ENCODE data around the gene LRRFIP2.
"Not testable (repeated sequence)": the region's sequence is repeated elsewhere in the genome, so short reads cannot be mapped to it uniquely, and the experiment has no call there.

LRRFIP2 gene

DNA sequence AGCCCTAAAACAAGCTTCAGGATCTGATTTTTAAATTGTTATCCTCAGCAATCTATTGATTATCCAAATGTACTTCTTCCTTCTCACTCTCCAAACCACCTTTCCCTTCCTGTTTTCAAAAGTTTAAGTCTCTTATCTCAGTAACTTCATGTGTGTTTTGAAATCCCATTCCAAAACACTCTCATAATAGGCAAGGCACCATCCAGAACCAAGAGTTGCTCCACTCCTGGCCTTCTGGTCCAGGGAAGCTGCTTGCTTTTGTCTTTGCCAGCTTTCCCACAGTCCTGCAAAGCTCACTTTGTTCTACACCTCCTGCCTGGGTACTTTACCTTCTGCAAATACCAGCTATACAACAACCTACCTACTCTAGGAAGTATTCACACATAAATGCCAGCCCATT lies 117.6 kb downstream of the LRRFIP2 start:
- Histone ChIP-seq H3K79me2 (ENCODE audit: low read length) (no peaks in the 10 kb centered on the region), H3K9me2 (replicated peaks; ENCODE audit: insufficient read depth, low read length) (no peaks in the 10 kb centered on the region), H3K27me3 (replicated peaks; ENCODE audit: insufficient read depth, low read length) (no peaks in the 10 kb centered on the region), H2AFZ (ENCODE audit: low read length) (no peak overlapping the region), H4K20me1 (ENCODE audit: insufficient read depth, low read length) (no peaks in the 10 kb centered on the region), H3K4me1 (ENCODE audit: low read length) (peaks cover 8% of the 10 kb centered on the region; the same call in 1 of the 2 replicates), H3K4me3 (ENCODE audit: low read length) (no peak overlapping the region), H3K27ac (ENCODE audit: low read length) (no peak overlapping the region), H3F3A (ENCODE audit: insufficient read depth, low read length) (no peaks in the 10 kb centered on the region), H3K36me3 (replicated peaks; ENCODE audit: insufficient read depth, low read length) (no peaks in the 10 kb centered on the region), H3K4me2 (ENCODE audit: low read depth, low read length) (no peak overlapping the region), H3K9me3 (replicated peaks; ENCODE audit: insufficient read depth, low read length) (no peaks in the 10 kb centered on the region), H3K9ac (ENCODE audit: low read length) (no peak overlapping the region)
- TF ChIP-seq EZH2phosphoT487 (IDR thresholded peaks at IDR 0.05; ENCODE audit: low read length) (no peak), EZH2 (optimal IDR thresholded peaks at IDR 0.05; ENCODE audit: low read depth, low read length) (no peak)
- TF ChIP-seq, protein P1, sequence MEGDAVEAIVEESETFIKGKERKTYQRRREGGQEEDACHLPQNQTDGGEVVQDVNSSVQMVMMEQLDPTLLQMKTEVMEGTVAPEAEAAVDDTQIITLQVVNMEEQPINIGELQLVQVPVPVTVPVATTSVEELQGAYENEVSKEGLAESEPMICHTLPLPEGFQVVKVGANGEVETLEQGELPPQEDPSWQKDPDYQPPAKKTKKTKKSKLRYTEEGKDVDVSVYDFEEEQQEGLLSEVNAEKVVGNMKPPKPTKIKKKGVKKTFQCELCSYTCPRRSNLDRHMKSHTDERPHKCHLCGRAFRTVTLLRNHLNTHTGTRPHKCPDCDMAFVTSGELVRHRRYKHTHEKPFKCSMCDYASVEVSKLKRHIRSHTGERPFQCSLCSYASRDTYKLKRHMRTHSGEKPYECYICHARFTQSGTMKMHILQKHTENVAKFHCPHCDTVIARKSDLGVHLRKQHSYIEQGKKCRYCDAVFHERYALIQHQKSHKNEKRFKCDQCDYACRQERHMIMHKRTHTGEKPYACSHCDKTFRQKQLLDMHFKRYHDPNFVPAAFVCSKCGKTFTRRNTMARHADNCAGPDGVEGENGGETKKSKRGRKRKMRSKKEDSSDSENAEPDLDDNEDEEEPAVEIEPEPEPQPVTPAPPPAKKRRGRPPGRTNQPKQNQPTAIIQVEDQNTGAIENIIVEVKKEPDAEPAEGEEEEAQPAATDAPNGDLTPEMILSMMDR (IDR thresholded peaks at IDR 0.05; ENCODE audit: low read length), result no peak
- no peak for DNase-seq

DNA sequence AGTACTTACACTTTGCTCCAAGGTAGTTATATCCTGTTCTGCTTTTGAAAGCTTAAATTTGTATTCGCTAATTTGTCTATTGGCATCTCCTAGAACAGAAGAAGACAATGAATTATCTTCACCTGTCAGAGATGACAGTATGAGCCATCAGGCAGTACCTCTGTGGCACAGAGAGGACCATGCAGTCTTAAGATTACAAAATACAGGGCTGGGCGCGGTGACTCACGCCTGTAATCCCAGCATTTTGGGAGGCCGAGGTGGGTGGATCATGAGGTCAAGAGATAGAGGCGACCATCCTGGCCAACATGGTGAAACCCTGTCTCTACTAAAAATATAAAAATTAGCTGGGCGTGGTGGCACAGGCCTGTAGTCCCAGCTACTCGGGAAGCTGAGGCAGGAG lies 119.3 kb downstream of the LRRFIP2 start:
- H3K36me3 ChIP-seq (replicated peaks; ENCODE audit: insufficient read depth, low read length); H3K4me3 ChIP-seq (ENCODE audit: low read length); H4K20me1 ChIP-seq (ENCODE audit: insufficient read depth, low read length); H3K79me2 ChIP-seq (ENCODE audit: low read length); H3F3A ChIP-seq (ENCODE audit: insufficient read depth, low read length); H3K9me2 ChIP-seq (replicated peaks; ENCODE audit: insufficient read depth, low read length); H3K27me3 ChIP-seq (replicated peaks; ENCODE audit: insufficient read depth, low read length); H3K4me1 ChIP-seq (ENCODE audit: low read length); H2AFZ ChIP-seq (ENCODE audit: low read length); H3K9ac ChIP-seq (ENCODE audit: low read length); H3K27ac ChIP-seq (ENCODE audit: low read length); DNase-seq; H3K9me3 ChIP-seq (replicated peaks; ENCODE audit: insufficient read depth, low read length); H3K4me2 ChIP-seq (ENCODE audit: low read depth, low read length): not testable (repeated sequence)

DNA sequence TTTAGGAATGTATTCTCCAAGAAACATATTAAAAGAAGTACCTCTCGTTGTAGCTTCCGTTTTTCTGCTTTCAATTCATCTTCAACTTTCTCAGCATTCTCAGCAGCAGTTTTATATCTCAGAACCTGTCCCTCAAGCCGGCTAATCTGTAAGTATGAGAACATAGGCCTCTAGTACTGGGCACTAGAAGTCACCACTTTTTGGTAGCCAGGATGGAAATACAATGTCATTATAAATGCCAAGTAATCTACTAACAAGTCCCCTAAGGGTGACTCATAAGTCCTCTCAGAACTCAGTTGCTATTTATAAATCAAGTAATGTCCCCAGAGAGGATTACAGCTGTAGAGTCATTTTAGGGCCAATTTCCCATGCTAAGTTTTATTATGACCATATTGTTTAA lies 120.0 kb downstream of the LRRFIP2 start:
- Histone ChIP-seq H2AFZ (ENCODE audit: low read length) (no peak overlapping the region), H3K9ac (ENCODE audit: low read length) (no peak overlapping the region), H3K9me3 (replicated peaks; ENCODE audit: insufficient read depth, low read length) (no peaks in the 10 kb centered on the region), H3K4me2 (ENCODE audit: low read depth, low read length) (peak overlapping the region; percentile 1; the same call in 1 of the 2 replicates), H3K79me2 (ENCODE audit: low read length) (no peaks in the 10 kb centered on the region), H4K20me1 (ENCODE audit: insufficient read depth, low read length) (no peaks in the 10 kb centered on the region), H3K9me2 (replicated peaks; ENCODE audit: insufficient read depth, low read length) (no peaks in the 10 kb centered on the region), H3K36me3 (replicated peaks; ENCODE audit: insufficient read depth, low read length) (no peaks in the 10 kb centered on the region; the same call in 1 of the 2 replicates), H3K27me3 (replicated peaks; ENCODE audit: insufficient read depth, low read length) (no peaks in the 10 kb centered on the region), H3F3A (ENCODE audit: insufficient read depth, low read length) (no peaks in the 10 kb centered on the region), H3K4me3 (ENCODE audit: low read length) (no peak overlapping the region), H3K27ac (ENCODE audit: low read length) (peak overlapping the region; percentile 2; the same call in 1 of the 2 replicates), H3K4me1 (ENCODE audit: low read length) (peaks cover 8% of the 10 kb centered on the region; the same call in 1 of the 2 replicates)
- TF ChIP-seq EZH2 (optimal IDR thresholded peaks at IDR 0.05; ENCODE audit: low read depth, low read length) (no peak), EZH2phosphoT487 (IDR thresholded peaks at IDR 0.05; ENCODE audit: low read length) (no peak)
- TF ChIP-seq, protein P1 (IDR thresholded peaks at IDR 0.05; ENCODE audit: low read length), result no peak
- peak; percentile 40 for DNase-seq

DNA sequence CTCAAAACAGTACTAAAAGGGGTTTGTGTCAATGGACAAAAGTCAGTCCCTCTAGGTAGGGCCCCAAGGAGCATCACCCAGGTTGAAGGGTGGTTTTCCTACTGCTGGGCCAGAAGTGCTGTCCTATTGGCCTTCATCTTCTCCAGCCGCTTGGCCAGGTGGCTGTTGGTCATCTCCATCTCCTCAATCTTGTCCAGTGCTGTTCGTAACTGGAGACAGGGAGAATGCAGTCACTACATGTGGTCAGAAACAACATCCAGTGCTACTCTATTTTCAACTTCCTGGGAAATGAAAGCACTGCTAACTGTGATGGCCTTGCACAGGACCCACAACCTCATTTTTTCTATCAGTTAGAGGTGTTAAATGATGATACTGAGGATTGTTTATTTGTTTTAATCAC lies 120.6 kb downstream of the LRRFIP2 start:
- no peak overlapping the region for H3K9ac ChIP-seq (ENCODE audit: low read length)
- H3F3A ChIP-seq (ENCODE audit: insufficient read depth, low read length), result no peaks in the 10 kb centered on the region
- H3K27me3 ChIP-seq (replicated peaks; ENCODE audit: insufficient read depth, low read length), result no peaks in the 10 kb centered on the region
- H3K27ac ChIP-seq (ENCODE audit: low read length), result no peak overlapping the region; the same call in 1 of the 2 replicates
- H3K4me2 ChIP-seq (ENCODE audit: low read depth, low read length), result peak overlapping the region; percentile 1; the same call in 1 of the 2 replicates
- H4K20me1 ChIP-seq (ENCODE audit: insufficient read depth, low read length), result no peaks in the 10 kb centered on the region
- no peak overlapping the region for H2AFZ ChIP-seq (ENCODE audit: low read length)
- no peak for DNase-seq
- H3K9me3 ChIP-seq (replicated peaks; ENCODE audit: insufficient read depth, low read length), result no peaks in the 10 kb centered on the region
- H3K4me3 ChIP-seq (ENCODE audit: low read length), result no peak overlapping the region
- TF ChIP-seq EZH2 (optimal IDR thresholded peaks at IDR 0.05; ENCODE audit: low read depth, low read length), result no peak
- TF ChIP-seq, protein P1 (IDR thresholded peaks at IDR 0.05; ENCODE audit: low read length), result no peak
- TF ChIP-seq EZH2phosphoT487 (IDR thresholded peaks at IDR 0.05; ENCODE audit: low read length), result no peak
- H3K36me3 ChIP-seq (replicated peaks; ENCODE audit: insufficient read depth, low read length), result no peaks in the 10 kb centered on the region; the same call in 1 of the 2 replicates
- no peaks in the 10 kb centered on the region for H3K79me2 ChIP-seq (ENCODE audit: low read length)
- H3K9me2 ChIP-seq (replicated peaks; ENCODE audit: insufficient read depth, low read length), result no peaks in the 10 kb centered on the region
- H3K4me1 ChIP-seq (ENCODE audit: low read length), result peaks cover 8% of the 10 kb centered on the region; the same call in 1 of the 2 replicates

Data from MM.1S (cell line).